Prostate gland (tissue), 2 donors: ENCODE results near the gene P4HTM. TPM values are rescaled to one million over a fixed set of nuclear protein-coding genes. Genes with fewer than 3 reads are reported as not detected.

Experiments
- DNase-seq: peaks from one replicate; pipeline ENCODE4 v3.0.0-alpha.2; 2019; ENCODE audit warnings: low spot score
- H3K27ac ChIP-seq, 2 donors: fragments of 200-600 bp; sonication (generic); 2 replicates each; pipeline ENCODE4 v1.5.1; 2017 to 2019
- H3K27me3 ChIP-seq: fragments of 200-600 bp; sonication (generic); replicated peaks from 2 replicates; pipeline ENCODE4 v1.5.1; 2019; ENCODE audit not compliant: insufficient read depth
- H3K36me3 ChIP-seq, 2 donors: fragments of 200-600 bp; sonication (generic); 1 replicate in 1 of 2; 2 replicates in 1 of 2; pipeline versions ENCODE4 v1.5.1 to v1.8.1; 2017 to 2019
- H3K4me1 ChIP-seq: fragments of 200-600 bp; sonication (generic); replicated peaks from 2 replicates; pipeline ENCODE4 v1.5.1; 2019
- H3K4me3 ChIP-seq, 2 donors: fragments of 200-600 bp; sonication (generic); 2 replicates each; pipeline ENCODE4 v1.5.1; 2017 to 2019
- H3K9me3 ChIP-seq: fragments of 200-600 bp; sonication (generic); 2 replicates; pipeline ENCODE4 v1.5.1; 2017
- CTCF ChIP-seq, 4 experiments: fragments of 200-600 bp in 2 of 4; fragments of 450-650 bp in 2 of 4; sonication (generic) in 2 of 4; IDR thresholded peaks; 1 replicate in 3 of 4; 2 replicates in 1 of 4; pipeline ENCODE4 v1.5.1; 2016 to 2019; ENCODE audit warnings: antibody characterized with exemption in 4 of 4, mild to moderate bottlenecking in 2 of 4, moderate library complexity in 2 of 4
- POLR2A ChIP-seq: fragments of 450-650 bp; IDR thresholded peaks from one replicate; pipeline ENCODE4 v1.6.1; 2016; ENCODE audit warnings: antibody characterized with exemption, mild to moderate bottlenecking
- POLR2AphosphoS5 ChIP-seq: sonication (generic); formaldehyde crosslinking; IDR thresholded peaks from one replicate; pipeline ENCODE4 v1.6.1; 2017; ENCODE audit warnings: antibody characterized with exemption
- WGBS: methylation state at CpG from one replicate; pipeline ENCODE4 v1.1.5; 2018; 5-methylcytosine and 5-hydroxymethylcytosine counted together
- intact Hi-C: fragments of 100-400 bp; cut with DNase I; formaldehyde crosslinking; loops from one replicate; pipeline ENCODE4 v1.14.2; 2022
- total RNA-seq, 2 donors: library from RNA; depleted of rRNA; stranded (reverse); fragments of >200 nt; gene quantifications; one replicate each; pipeline ENCODE4 v1.1.0, GENCODE V29; 2016

The P4HTM gene
- total RNA-seq, 2 donors from 2014 or later: 56.0 to 101 TPM

GRCh38 chr3:49013113-49013737 lies 23.2 kb downstream of the P4HTM start:
- Histone ChIP-seq H3K27me3 (no peaks in the 10 kb centered on the region), H3K4me3 (no peak overlapping the region), H3K9me3 (no peaks in the 10 kb centered on the region), H3K36me3 (peaks cover 12 to 16% of the 10 kb centered on the region in 2 donors), H3K27ac (no peak overlapping the region), H3K4me1 (peaks cover 7% of the 10 kb centered on the region)
- no peak for DNase-seq
- TF ChIP-seq POLR2AphosphoS5 (no peak), CTCF (IDR thresholded peaks at IDR 0.05) (no peak), POLR2A (no peak)
- intact Hi-C loops: no loop called here
- whole genome bisulfite sequencing: 73% methylated on average over 19 of the region's 19 CpGs

GRCh38 chr3:49013738-49014660 lies 24.0 kb downstream of the P4HTM start:
- Histone ChIP-seq H3K4me1 (peaks cover 3% of the 10 kb centered on the region), H3K4me3 (no peak overlapping the region), H3K9me3 (no peaks in the 10 kb centered on the region), H3K27me3 (no peaks in the 10 kb centered on the region), H3K36me3 (peaks cover 12 to 16% of the 10 kb centered on the region in 2 donors), H3K27ac (no peak overlapping the region)
- intact Hi-C loops: no loop called here
- WGBS: 78% methylated on average over 24 of the region's 24 CpGs
- DNase-seq: no peak
- TF ChIP-seq POLR2AphosphoS5 (peak; percentile 6), CTCF (IDR thresholded peaks at IDR 0.05) (peak in 2 of 4 experiments; percentile 42 to 53), POLR2A (no peak)

- H3K9me3 ChIP-seq: no peaks in the 10 kb centered on the region
- H3K4me1 ChIP-seq: peaks cover 3% of the 10 kb centered on the region
- WGBS: 71% methylated on average over 7 of the region's 8 CpGs
- H3K4me3 ChIP-seq: no peak overlapping the region
- H3K27me3 ChIP-seq: no peaks in the 10 kb centered on the region
- H3K36me3 ChIP-seq: peaks cover 12 to 16% of the 10 kb centered on the region in 2 donors
- TF ChIP-seq CTCF (IDR thresholded peaks at IDR 0.05) (no peak), POLR2A (no peak), POLR2AphosphoS5 (no peak)
- intact Hi-C loops: no loop called here
- H3K27ac ChIP-seq: no peak overlapping the region
- no peak for DNase-seq
Measured at GRCh38 chr3:49015072-49015471, 25.0 kb downstream of the P4HTM start.

GRCh38 chr3:49015765-49016164 lies 25.7 kb downstream of the P4HTM start:
- Histone ChIP-seq H3K4me1 (peaks cover 3% of the 10 kb centered on the region), H3K36me3 (peaks cover 12 to 16% of the 10 kb centered on the region in 2 donors), H3K9me3 (no peaks in the 10 kb centered on the region), H3K27me3 (no peaks in the 10 kb centered on the region), H3K27ac (no peak overlapping the region), H3K4me3 (no peak overlapping the region)
- intact Hi-C loops: no loop called here
- DNase-seq: no peak
- TF ChIP-seq POLR2A (no peak), CTCF (IDR thresholded peaks at IDR 0.05) (no peak), POLR2AphosphoS5 (no peak)
- WGBS: 68% methylated on average over 6 of the region's 6 CpGs
